ENCODE results near the gene TRAF1.

The TRAF1 gene

DNA sequence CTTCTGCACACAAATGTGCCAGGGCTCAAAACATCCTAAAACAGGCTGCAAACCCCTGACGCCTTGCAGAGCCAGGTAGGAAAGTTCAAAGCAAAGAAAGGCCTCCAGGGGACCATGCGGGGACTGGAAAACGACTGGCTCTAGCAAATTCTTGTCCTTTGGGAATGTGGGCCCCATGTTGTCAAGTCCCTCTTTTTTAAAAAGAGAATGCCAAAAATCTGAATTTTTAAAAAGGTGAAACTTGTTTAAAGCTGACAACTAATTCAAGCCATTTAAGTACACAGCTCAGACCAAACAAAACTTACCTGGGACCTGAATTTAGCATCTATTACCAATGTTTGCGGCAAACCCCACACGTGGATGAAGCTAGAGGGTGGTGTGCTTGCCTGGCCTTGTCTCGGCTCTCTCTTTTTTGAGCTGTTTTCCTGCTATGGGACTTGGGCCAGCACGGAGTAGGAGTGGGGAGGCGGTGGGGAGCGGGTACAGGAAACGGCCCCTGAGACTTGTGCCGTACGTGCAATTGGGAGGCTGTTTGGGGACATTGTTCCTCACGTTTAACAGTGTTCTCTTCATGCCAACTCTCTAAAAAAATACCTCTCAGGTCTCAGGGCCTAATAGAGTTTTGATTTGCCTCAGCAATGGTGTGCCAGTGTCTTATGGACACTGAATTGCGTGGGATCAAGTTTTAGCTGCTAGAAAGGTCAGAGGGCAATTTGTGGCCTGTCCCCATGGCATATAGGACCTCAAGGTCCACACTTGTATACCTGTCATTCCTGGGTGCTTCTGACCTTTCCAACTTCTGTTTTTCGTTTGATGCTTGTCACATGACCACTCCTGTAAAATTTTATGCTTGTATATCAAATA, 34.5 kb downstream of the TRAF1 start:
- DNase-seq (ENCODE audit: low read depth, low spot score), result no peak
- H3K27ac ChIP-seq, result peak overlapping the region; percentile 45

DNA sequence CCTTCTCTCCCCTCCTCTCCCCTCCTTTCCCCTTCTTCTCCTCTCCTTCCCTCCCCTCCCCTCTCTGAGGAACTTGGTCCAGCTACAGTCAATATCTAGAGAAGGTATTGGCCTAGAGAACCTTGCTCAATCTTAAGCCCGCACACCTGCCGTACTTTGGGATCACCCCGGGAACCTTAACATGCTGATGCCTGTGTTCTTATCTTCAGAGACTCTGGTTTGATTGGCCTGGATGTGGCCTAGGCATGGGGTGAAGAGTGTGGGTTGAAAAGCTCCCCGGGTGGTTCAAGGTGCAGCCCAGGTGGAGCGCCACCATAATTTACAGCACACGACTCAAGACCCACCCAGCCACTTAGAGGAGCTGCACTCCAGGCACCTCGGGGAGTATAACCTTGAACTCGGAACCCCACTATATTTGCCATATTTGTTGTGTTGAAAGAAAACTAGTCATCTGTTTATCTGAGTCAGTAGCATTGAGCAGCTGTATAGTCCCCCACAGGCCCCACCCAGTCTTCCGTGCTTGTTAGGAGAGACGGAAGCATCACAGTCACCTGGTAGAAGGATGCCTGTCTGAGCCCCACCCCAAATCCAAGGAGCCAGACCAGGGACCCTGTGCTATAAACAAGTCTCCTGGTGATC, 35.2 kb downstream of the TRAF1 start:
- DNase-seq (ENCODE audit: low read depth, low spot score), result no peak
- peak overlapping the region; percentile 45 for H3K27ac ChIP-seq

DNA sequence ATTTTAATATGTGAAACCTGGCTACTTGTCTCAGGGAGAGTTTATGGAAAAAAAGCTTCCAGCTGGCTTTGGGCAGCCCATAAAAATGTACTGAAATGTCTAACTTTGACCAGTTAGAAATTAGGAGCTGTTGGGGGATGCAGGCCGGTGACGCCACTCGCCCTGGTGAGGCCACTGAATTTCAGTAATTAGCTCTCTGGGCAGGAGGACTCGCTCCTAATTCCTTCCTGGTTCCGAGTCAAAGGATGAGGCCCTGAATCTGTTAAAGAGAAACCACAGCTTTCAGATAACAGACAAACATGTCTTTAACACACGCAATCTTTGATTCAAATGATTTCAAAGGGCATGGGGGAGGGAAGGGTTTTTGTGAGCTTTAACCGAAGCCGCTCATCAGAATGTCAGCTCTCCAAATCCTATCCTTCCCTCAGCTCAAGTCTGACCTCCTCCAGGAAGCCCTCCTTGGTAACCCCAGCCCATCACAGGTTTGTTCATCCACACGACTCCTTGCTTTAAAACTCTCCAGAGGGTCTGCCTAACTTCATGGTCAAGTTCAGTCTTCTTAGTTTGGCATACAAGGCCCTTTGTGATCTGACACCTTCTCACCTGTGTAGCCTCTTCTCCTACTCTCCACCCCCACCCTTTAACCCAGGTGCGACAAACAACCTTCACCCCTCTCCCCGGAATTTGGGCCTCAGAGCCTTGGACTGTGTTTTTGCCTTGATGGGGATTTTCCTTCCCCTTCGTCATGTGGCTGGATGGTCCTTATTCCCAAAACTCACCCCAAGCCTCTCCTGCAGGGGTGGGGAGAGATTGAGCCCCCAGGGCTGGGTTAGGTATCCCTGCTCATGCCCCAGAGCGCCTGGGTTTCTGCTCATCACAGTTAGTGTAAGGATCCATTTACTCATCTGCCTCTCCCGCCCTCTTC, 36.0 kb downstream of the TRAF1 start:
- no peak overlapping the region for H3K27ac ChIP-seq
- DNase-seq (ENCODE audit: low read depth, low spot score), result no peak

DNA sequence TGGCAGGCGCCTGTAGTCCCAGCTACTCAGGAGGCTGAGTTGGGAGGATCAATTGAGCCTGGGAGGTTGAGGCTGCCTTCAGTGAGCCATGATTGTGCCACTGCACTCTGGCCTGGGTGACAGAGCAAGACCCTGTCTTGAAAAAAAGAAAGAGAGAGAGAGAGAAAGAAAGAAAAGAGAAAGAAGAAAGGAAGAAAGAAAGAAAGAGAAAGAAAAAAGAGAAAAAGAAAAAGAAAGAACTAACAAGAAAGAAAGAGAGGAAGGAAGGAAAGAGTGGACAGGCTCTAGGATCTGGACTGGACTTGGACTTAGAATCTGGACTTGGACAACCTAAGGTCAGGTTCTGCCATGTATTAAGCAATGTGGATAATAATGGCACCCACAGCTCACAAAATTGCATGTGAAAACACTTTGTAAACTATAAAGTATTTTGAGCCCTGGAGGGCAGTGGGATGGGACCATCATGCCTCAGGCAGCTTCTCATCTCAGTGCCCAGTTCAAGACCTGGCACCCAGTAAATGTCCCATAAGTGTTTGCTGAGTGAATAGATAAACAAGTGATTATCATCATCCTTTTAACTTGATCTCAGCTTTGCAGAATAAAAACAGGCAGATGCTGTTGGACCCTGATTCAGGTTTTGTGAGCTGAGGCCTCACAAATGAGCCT, 36.9 kb downstream of the TRAF1 start:
- no peak overlapping the region for H3K27ac ChIP-seq
- DNase-seq (ENCODE audit: low read depth, low spot score), result no peak

DNA sequence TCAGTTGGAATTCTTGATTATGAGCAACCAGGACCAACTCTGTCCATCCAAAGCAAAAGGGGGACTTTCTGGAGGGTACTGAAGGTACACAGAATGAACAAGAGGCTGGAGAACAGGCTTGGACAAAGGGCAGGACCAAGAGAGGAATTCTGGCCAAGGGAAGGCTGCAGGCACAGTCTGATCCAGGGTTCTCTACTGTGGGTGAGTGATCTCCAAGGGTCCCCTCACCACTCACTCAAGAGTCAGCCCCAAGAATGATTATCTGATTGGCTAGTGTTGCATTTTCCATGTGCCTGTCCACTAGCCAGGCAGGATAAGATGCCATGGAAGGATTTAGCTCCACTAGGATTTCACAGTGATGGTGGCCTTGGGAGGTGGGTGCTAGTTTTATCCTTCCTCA, 38.0 kb downstream of the TRAF1 start:
- H3K27ac ChIP-seq, result no peak overlapping the region
- no peak for DNase-seq (ENCODE audit: low read depth, low spot score)

DNA sequence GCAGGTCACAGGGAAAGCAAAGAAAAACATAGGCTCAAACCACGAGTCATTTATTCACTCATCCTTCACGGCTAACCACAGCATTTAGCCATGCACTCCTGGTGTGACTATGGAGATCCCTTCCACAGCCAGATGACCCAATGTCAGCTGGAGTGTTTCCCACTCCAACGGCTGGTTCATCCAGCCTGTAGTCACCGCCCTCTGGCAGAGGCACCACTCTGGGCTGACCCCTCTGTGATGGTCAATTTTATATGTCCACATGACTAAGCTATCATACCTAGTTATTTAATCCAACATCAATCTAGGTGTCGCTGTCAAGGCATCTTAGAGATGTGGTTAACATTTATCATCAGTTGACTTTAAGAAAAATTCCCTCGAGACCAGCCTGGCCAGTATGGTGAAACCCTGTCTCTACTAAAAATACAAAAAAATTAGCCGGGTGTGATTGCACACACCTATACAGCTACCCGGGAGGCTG, 40.1 kb downstream of the TRAF1 start:
- DNase-seq (ENCODE audit: low read depth, low spot score), result no peak

DNA sequence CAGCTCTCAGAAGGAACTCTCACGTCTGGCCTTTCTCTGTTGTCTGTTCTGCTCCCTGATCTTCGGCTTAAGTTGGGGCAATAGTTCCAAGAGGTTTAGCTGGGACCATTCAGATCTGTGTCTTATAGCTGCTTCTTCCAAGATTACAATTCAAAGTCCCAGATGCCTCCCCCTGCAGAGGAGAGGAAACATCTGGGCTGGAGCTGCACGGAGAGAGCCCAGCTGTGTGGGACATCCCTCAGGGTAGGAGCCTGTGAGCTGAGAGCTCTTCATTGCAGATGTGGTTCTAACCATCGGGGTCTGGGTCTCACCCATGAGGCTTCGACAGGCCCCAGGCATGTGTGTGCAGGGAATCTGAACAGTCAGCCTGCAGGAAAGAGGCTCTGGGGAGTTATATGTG, 40.6 kb downstream of the TRAF1 start:
- DNase-seq (ENCODE audit: low read depth, low spot score), result no peak
- H3K27ac ChIP-seq, result no peak overlapping the region

More for the DNA sequence above, 40.1 kb downstream of the TRAF1 start:
- H3K27ac ChIP-seq, result no peak overlapping the region

DNA sequence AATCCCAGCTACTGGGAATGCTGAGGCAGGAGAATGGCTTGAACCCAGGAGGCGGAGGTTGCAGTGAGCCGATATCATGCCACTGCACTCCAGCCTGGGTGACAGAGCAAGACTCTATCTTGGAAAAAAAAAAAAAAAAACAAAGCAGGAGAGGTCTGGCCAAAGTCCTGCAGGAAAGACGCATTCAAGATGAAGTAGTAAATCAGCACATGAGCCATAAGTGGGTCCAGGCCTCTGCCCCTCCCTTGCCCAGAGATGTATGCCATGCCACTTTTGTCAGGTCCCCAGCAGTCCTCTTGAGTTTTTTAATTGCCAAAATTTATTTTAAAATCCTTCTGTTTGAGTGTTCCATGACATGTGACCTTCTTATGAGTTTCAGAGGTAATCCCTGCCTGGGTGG, 41.1 kb downstream of the TRAF1 start:
- H3K27ac ChIP-seq, result no peak overlapping the region
- DNase-seq (ENCODE audit: low read depth, low spot score), result no peak

DNA sequence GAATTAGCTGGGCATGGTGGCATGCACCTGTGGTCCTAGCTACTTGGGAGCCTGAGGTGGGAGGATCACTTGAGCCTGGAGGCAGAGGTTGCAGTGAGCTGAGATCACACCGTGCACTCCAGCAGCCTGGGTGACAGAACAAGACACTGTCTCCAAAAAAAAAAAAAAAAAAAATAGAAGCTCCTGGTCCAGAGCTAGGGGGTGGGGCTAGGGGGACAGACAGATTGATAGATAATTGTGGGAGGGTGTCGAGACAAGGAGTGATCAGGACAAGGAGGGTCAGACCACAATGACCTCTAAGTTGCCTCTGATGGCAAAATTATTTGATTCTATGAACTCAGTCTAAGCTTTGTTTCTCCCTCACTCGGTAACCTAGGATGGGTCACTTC, 43.0 kb downstream of the TRAF1 start:
- no peak overlapping the region for H3K27ac ChIP-seq
- no peak for DNase-seq (ENCODE audit: low read depth, low spot score)

DNA sequence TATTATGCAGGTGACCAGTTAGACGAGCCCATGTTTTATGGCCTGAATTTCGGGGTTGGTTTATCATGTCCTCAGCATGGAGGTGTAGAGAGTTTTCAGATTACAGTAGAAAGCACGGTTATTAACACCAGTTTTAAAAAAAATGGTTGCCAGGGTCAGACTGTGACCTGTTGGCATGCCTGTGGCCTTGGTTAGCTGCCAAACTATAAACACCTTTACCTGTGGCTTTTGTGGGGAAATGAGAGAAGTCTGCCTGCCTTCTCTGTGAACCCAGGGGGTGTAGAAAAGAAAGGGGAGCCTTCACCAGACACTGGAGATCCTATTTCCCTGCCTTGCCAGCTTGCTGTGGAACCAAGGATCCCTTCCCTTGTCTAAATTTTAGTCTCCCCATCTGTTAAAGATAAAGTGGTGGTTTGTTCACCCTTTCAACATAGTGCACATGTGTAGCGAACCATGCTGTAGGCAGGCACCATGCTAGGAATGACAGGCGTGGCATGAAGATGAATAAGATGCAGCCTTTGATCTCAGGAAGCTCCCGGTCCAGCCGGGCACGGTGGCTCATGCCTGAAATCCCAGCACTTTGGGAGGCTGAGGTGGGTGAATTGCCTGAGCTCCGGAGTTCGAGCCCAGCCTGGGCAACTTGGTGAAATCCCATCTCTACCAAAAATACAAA, 43.5 kb downstream of the TRAF1 start:
- DNase-seq (ENCODE audit: low read depth, low spot score), result no peak
- no peak overlapping the region for H3K27ac ChIP-seq

DNA sequence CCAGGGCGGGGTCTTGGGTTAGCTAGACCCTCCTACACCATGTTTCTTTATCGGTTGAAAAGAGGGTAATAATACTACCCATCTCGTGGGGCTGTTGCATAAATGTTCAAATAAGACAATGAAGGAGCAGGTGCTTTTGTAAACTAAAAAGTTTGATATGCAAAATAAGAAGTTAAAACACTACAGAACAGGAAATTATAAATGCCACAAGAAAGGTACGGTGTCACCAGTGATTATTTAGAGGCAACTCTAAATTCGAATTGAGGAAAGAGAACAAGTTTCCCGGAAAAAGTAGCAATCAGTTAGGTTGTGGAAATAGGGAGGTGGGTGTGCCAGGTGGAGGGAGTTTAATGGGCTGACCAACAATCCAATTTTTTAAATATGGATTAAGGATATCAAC, 47.1 kb downstream of the TRAF1 start:
- H3K27ac ChIP-seq, result no peak overlapping the region
- DNase-seq (ENCODE audit: low read depth, low spot score), result no peak

DNA sequence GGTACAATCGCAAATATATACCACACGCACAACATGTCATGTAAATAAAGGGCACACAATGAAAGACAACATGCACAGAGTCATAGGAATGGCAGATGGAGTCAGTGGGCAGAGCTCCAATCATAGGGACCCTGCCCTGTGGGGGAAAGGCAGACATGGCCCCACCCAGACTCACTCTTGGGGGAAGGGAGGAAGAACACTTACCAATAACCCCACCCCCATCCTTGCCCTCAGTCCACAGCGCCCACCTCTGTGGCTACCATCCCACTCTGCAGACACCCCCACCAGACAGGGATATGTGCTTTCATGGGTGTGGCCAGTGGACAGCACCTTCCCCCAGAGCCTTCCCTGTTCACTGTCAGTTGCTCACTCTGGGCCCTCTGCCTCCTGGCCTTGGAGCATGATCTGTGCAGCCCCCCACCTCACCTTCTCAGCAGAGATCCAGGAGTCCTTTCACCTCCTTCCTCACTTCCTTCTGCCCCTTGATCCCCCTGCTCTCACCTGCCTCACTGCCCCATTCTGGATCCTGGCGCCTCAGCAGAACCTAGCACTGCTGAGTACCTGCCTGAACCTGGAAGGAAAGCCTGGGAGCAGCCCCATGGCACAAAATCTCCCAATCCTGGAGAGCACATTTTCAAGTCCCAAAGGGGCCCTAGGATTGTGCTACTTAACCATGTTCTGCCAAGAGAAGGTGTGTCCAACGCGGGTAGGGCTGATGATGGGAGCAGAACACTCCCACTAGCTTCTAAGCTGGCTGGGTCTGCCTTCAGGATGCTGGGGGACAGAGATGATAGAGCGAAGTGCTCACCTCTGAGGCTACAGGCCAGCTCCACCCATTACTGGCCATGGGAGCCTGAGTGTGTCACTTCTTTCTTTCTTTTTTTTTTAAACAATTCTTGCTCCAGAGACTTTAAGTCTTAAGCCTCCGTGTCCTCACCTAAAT, 48.1 kb downstream of the TRAF1 start:
- DNase-seq (ENCODE audit: low read depth, low spot score), result no peak
- no peak overlapping the region for H3K27ac ChIP-seq

DNA sequence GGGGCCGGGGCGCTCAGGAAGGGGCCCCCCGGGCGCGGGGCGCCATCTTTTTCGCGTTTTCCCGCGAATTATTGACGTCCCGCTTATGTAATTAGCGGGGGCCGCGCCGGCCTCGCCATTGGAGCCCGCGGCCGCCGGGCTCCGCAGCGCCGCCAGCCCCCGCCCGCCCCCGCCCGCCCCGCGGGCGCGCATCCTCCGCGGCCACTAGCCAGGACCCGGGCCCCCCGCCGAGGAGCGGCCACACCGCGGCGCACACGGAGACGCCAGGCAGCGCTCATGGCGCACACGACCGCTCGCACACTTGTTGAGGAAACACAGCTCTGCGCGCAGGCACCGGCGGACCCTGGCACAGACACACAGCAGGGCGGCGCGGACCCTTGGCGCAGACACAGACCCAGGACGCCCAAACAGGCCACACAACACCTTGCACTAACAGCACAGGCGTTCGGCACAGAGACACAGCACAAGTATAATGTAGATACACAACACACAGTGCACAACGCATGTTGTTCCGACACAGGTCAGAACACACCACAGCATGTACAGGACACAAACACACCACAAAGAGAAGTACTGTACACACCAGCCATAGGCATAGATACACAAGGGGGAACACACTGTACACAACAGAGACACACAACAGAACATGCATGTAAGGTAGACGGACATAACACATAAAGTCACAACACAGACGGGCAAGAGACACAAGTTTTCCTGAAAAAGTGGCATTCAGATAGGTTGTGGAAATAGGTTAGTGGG, 49.1 kb downstream of the TRAF1 start:
- H3K27ac ChIP-seq, result peak overlapping the region; percentile 94
- DNase-seq (ENCODE audit: low read depth, low spot score), result no peak

DNA sequence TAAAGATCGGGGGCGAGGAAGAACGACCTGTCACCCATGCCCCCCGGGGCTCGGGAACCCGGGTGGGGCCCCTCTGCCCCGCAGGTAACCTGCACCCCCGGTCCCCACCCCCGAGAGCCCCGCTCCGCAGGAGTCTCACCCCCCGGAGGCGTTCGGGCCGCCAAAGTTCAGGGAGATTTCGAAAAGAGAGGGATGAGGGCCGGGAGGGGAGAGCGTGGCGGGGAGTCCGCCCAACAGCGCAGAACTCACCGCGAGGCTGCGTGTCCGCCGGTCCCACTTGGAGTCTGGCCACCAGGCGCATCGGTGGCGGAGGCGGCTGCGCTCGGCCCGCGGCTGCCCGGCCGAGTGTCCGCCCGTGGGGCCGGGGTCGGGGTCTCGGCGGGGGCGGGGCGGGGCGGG, 49.8 kb downstream of the TRAF1 start, which contains the start of gene PHF19:
TSS of gene PHF19 (minus strand) at position 347 of the 399 bp plus-strand sequence. CDS start 2,447 bp downstream, outside the sequence.
- peak within 1 kb of the TSS; percentile 94 for H3K27ac ChIP-seq
- no peak for DNase-seq (ENCODE audit: low read depth, low spot score)

DNA sequence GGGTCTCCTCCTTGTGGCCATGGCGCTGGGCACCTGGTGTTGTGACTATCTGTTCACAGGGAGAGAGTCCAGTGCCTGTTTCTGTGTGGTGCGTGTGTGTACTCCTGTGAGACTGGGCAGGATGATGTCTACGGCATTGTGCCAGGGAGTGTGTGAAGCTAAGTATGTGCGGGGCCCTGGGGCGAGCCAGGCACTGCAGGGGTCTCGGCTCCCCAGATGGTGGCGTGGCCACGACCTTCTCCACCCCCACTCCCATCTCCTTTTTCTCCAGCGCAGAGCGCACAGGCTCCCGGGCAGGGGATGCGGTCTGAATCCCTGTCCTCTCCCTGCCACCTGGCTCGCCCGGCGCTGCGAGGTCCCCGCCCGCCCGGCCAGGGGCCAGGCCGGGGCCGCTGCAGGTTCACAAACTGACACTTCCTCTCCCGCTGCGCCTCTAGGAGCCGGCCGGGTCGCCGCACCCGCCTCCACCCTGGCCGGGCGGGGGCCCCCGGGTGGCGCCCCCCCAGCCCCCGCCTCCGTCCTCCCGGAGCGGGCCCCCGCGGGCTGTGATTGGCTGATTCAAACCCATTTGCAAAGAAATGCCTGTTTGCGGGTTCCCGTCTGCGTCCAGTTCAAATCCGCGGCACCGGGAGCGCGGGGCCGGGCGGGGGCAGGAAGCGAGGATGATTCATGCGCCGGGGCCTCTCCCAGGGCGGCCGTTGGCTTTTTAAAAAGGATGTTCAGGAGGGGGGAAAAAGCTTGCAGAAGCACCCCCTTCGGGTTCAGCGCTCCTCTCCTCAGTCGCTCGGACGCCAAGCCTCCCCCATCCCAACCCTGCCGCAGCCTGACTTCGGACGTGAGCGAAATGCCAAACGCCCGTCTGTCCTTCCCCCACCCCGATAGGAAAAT, 50.4 kb downstream of the TRAF1 start:
- no peak for DNase-seq (ENCODE audit: low read depth, low spot score)
- H3K27ac ChIP-seq, result peak overlapping the region; percentile 94

DNA sequence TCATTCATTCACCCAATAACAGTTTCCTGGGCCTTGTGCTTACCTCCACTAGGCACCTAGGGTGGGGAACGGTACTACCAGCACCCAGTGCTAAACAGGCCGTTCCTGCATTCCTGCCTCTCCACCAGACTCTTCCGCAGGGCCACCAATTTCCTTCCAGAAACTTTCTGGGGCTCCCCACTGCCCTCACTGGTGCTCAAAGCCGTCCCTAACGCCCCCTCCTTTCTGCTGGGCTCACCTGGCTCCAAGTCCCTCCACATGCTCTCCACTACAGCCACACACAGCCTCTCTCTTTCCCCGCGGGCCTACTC, 51.0 kb downstream of the TRAF1 start:
- peak overlapping the region; percentile 94 for H3K27ac ChIP-seq
- DNase-seq (ENCODE audit: low read depth, low spot score), result no peak

DNA sequence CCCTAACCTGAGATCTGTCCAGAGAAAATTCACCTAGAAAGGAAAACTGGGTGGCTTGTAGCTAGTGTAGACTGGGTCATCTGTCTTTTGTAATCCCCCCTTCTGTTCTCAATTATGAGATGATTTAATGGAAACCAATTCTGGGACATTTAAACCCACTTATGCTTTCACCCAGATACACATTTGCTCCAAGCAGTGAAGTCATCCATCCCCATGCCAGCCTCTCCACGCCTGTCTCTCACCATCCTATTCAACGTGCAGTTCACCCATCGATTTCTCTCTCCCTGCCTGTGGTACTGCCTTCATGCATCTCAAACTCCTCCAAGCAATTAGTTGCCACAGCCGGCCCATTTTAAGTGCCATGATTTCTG, 51.4 kb downstream of the TRAF1 start:
- H3K27ac ChIP-seq, result peak overlapping the region; percentile 94
- DNase-seq (ENCODE audit: low read depth, low spot score), result no peak

Measured in epithelial cell of prostate (primary cell).